Parathyroid adenoma (tissue), 2 donors: ENCODE data around the gene PLEKHG5.

Experiments
- H2AFZ ChIP-seq: fragments of 300-600 bp; sonication (generic); one replicate; pipeline ENCODE4 v1.7.0; 2017; ENCODE audit warnings: antibody characterized with exemption, mild to moderate bottlenecking
- H3K27ac ChIP-seq: fragments of 300-600 bp; sonication (generic); one replicate; pipeline ENCODE4 v1.7.0; 2017
- H3K27me3 ChIP-seq: fragments of 300-600 bp; sonication (generic); one replicate; pipeline ENCODE4 v1.7.0; 2017; ENCODE audit warnings: low read length; ENCODE audit not compliant: control insufficient read depth, insufficient read depth
- H3K36me3 ChIP-seq: fragments of 300-600 bp; sonication (generic); one replicate; pipeline ENCODE4 v1.7.0; 2017; ENCODE audit warnings: low read length; ENCODE audit not compliant: control insufficient read depth, insufficient read depth
- H3K4me1 ChIP-seq: fragments of 300-600 bp; sonication (generic); one replicate; pipeline ENCODE4 v1.7.0; 2017; ENCODE audit warnings: control low read depth
- H3K4me2 ChIP-seq: fragments of 300-600 bp; sonication (generic); one replicate; pipeline ENCODE4 v1.7.0; 2017; ENCODE audit warnings: low read length
- H3K4me3 ChIP-seq: fragments of 300-600 bp; sonication (generic); one replicate; pipeline ENCODE4 v1.7.0; 2017; ENCODE audit warnings: low read depth, low read length
- H3K79me2 ChIP-seq: fragments of 300-600 bp; sonication (generic); one replicate; pipeline ENCODE4 v1.7.0; 2017; ENCODE audit warnings: control low read depth
- H3K9ac ChIP-seq: fragments of 300-600 bp; sonication (generic); one replicate; pipeline ENCODE4 v1.7.0; 2017; ENCODE audit warnings: mild to moderate bottlenecking
- H3K9me3 ChIP-seq: fragments of 300-600 bp; sonication (generic); one replicate; pipeline ENCODE4 v1.7.0; 2017; ENCODE audit warnings: low read length; ENCODE audit not compliant: control insufficient read depth
- TF ChIP-seq, protein P1 (sequence below): fragments of 300-600 bp; sonication (generic); IDR thresholded peaks from one replicate; pipeline ENCODE4 v1.7.0; 2017; ENCODE audit warnings: antibody characterized with exemption, mild to moderate bottlenecking
- donor health status: primary hyperparathyroidism.

Gene PLEKHG5

DNA sequence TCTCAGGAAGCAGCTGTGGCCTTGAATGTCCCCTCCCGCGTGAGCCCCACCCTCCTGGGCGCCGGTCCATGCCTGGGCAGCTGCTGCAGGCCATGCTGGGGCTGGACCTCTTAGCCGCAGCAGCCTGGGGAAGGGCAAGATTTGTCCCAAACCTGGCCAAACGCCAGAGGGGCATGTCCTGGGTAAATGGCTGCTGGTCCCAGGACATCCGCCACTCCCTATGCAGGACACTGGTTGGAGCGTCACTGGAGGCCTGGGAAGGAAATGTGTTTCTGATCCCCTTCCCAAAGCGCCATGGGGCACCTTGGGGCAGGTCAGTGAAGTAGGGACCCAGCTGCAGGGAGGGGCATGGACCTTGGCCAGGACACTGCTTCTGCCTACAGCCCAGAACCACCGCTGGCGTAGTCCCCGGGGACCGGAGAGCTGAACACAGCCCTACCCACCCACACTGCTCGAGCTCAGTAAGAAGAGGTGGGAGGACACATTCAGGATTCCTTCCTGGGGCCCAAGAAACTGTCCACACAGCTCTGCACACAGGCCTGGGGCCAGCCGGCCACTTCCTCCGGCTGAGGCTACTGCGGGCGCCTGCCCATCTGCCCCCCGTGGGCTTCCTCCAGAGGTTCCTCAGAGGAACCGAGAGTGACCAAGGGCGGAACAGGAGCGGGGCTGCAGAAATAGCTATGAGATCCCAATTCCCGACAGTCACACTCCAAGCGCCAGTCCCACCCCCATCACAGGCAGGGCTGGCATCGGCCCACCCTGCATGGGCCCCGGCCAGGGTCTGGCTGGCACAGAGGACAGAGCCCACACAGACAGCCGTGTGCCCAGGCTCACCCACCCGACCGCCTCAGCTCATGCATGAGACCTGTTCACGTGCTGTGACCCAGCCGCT is 10.8 kb upstream of the PLEKHG5 start:
- Histone ChIP-seq H3K4me1 (no peaks in the 10 kb centered on the region), H3K4me2 (no peak overlapping the region), H3K9me3 (no peaks in the 10 kb centered on the region), H3K9ac (no peak overlapping the region), H2AFZ (no peak overlapping the region), H3K36me3 (no peaks in the 10 kb centered on the region), H3K27ac (no peak overlapping the region), H3K79me2 (no peaks in the 10 kb centered on the region), H3K4me3 (no peak overlapping the region), H3K27me3 (no peaks in the 10 kb centered on the region)
- TF ChIP-seq, protein P1, sequence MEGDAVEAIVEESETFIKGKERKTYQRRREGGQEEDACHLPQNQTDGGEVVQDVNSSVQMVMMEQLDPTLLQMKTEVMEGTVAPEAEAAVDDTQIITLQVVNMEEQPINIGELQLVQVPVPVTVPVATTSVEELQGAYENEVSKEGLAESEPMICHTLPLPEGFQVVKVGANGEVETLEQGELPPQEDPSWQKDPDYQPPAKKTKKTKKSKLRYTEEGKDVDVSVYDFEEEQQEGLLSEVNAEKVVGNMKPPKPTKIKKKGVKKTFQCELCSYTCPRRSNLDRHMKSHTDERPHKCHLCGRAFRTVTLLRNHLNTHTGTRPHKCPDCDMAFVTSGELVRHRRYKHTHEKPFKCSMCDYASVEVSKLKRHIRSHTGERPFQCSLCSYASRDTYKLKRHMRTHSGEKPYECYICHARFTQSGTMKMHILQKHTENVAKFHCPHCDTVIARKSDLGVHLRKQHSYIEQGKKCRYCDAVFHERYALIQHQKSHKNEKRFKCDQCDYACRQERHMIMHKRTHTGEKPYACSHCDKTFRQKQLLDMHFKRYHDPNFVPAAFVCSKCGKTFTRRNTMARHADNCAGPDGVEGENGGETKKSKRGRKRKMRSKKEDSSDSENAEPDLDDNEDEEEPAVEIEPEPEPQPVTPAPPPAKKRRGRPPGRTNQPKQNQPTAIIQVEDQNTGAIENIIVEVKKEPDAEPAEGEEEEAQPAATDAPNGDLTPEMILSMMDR = no peak

- Histone ChIP-seq H3K4me3 (no peak overlapping the region), H3K36me3 (no peaks in the 10 kb centered on the region), H3K4me2 (no peak overlapping the region), H3K27ac (no peak overlapping the region), H2AFZ (no peak overlapping the region), H3K79me2 (no peaks in the 10 kb centered on the region), H3K4me1 (peaks cover 3% of the 10 kb centered on the region), H3K9ac (no peak overlapping the region), H3K9me3 (no peaks in the 10 kb centered on the region), H3K27me3 (no peaks in the 10 kb centered on the region)
- TF ChIP-seq, protein P1 = no peak
These were observed 9.9 kb upstream of the PLEKHG5 start for GRCh38 chr1:6501279-6501813.

GRCh38 chr1:6500544-6501278 is 9.2 kb upstream of the PLEKHG5 start:
- Histone ChIP-seq H3K27ac (no peak overlapping the region), H3K4me1 (peaks cover 3% of the 10 kb centered on the region)

GRCh38 chr1:6499296-6499695 is 7.8 kb upstream of the PLEKHG5 start:
- H2AFZ ChIP-seq = no peak overlapping the region
- H3K27ac ChIP-seq = no peak overlapping the region
- no peak overlapping the region for H3K4me3 ChIP-seq
- no peaks in the 10 kb centered on the region for H3K36me3 ChIP-seq
- H3K4me2 ChIP-seq = no peak overlapping the region
- TF ChIP-seq, protein P1 = no peak
- no peaks in the 10 kb centered on the region for H3K27me3 ChIP-seq
- no peaks in the 10 kb centered on the region for H3K79me2 ChIP-seq
- no peak overlapping the region for H3K9ac ChIP-seq
- H3K9me3 ChIP-seq = no peaks in the 10 kb centered on the region
- peaks cover 7% of the 10 kb centered on the region for H3K4me1 ChIP-seq

More at GRCh38 chr1:6500544-6501278, 9.2 kb upstream of the PLEKHG5 start:
- TF ChIP-seq, protein P1 = no peak
- Histone ChIP-seq H2AFZ (no peak overlapping the region), H3K79me2 (no peaks in the 10 kb centered on the region), H3K4me3 (no peak overlapping the region), H3K36me3 (no peaks in the 10 kb centered on the region), H3K9me3 (no peaks in the 10 kb centered on the region), H3K9ac (no peak overlapping the region), H3K27me3 (no peaks in the 10 kb centered on the region), H3K4me2 (no peak overlapping the region)
